Subcutaneous adipose tissue (tissue), 4 donors: ENCODE measurements around the gene SMG9. TPM values are rescaled to one million over a fixed set of nuclear protein-coding genes. Genes with fewer than 3 reads are reported as not detected.

Experiments used
- CTCF ChIP-seq: fragments of 450-650 bp; IDR thresholded peaks from one replicate; pipeline ENCODE4 v1.5.1; 2016; ENCODE audit warnings: low read depth, mild to moderate bottlenecking, control low read depth, antibody characterized with exemption, moderate library complexity
- total RNA-seq, 4 donors: library from RNA; depleted of rRNA; stranded (reverse); fragments of >200 nt; gene quantifications; one replicate each; pipeline ENCODE4 v1.1.0, GENCODE V29; 2016

Gene SMG9
- total RNA-seq, 4 donors from 2014 or later = 10.0 to 17.2 (median 12.7) TPM

GRCh38 chr19:43769256-43769655, 14.5 kb upstream of the SMG9 start:
- TF ChIP-seq CTCF = no peak

GRCh38 chr19:43768273-43769050, 13.7 kb upstream of the SMG9 start:
- no peak for TF ChIP-seq CTCF

- TF ChIP-seq CTCF = no peak
Measured at GRCh38 chr19:43767818-43768217, 13.1 kb upstream of the SMG9 start.

- TF ChIP-seq CTCF = no peak
Measured at GRCh38 chr19:43767316-43767715, 12.6 kb upstream of the SMG9 start.

- TF ChIP-seq CTCF = no peak
Measured at GRCh38 chr19:43766755-43767043, 11.9 kb upstream of the SMG9 start.

GRCh38 chr19:43765109-43765876, 10.5 kb upstream of the SMG9 start:
- TF ChIP-seq CTCF = no peak

- no peak for TF ChIP-seq CTCF
Measured at GRCh38 chr19:43763473-43763939, 8.7 kb upstream of the SMG9 start.
